Measurements from ENCODE around the gene RNF187.

RNF187 gene

GRCh38 chr1:228544921-228545591 is 57.9 kb downstream of the RNF187 start:
- no peak for DNase-seq (ENCODE audit: low spot score)
